GM12878 (cell line): Measurements from ENCODE around the gene OR5C1. TPM values are rescaled to one million over a fixed set of nuclear protein-coding genes. Genes with fewer than 3 reads are reported as not detected.

ENCODE experiments used
- ATAC-seq: fragments of 200-7000 bp; cut with Tn5 transposase; 3 replicates; pipeline ENCODE4 v1.9.1; 2020; ENCODE audit warnings: mild to moderate bottlenecking, moderate library complexity
- BruUV-seq: library from RNA; stranded (reverse); fragments of 400-500 nt; replicated peaks from 2 replicates; lab custom pipeline; 2021; lab: Mats Ljungman, UMichigan
- CTCF ChIA-PET: fragments of 300-600 bp; sonication (Branson Sonifier 250); formaldehyde crosslinking; extraction: SDS; loops from one replicate; lab custom pipeline; 2021; ENCODE audit warnings: inconsistent platforms; lab: Yijun Ruan, JAX
- POLR2A ChIA-PET: fragments of 350-600 bp; formaldehyde crosslinking; extraction: SDS; loops from one replicate; lab custom pipeline; 2021; ENCODE audit warnings: inconsistent platforms; lab: Charles Lee
- RAD21 ChIA-PET: fragments of 300-600 bp; sonication (Branson Sonifier 250); formaldehyde crosslinking; loops from one replicate; lab custom pipeline; 2023; ENCODE audit warnings: antibody characterized with exemption; ENCODE audit not compliant: unreplicated experiment; lab: Charles Lee
- SMC1A ChIA-PET: fragments of 300-600 bp; sonication (Branson Sonifier 250); formaldehyde crosslinking; loops from one replicate; lab custom pipeline; 2023; ENCODE audit not compliant: unreplicated experiment, uncharacterized antibody; lab: Charles Lee
- DNase-seq: peaks from one replicate; pipeline ENCODE4 v3.0.0-alpha.2; 2011; ENCODE audit warnings: low read depth, low spot score
- FAIRE-seq: peaks from 3 replicates; lab custom pipeline; 2011; peaks lifted over from hg19 to GRCh38; lab: Jason Lieb, UNC
- H2AFZ ChIP-seq: 2 replicates; pipeline ENCODE4 v1.6.0; 2011; ENCODE audit warnings: low read depth, low read length, control low read depth; ENCODE audit not compliant: control insufficient read depth
- H3K27ac ChIP-seq: 2 replicates; pipeline ENCODE4 v1.5.1; 2011; ENCODE audit warnings: control low read depth; ENCODE audit not compliant: control insufficient read depth, insufficient read depth
- H3K27me3 ChIP-seq, 2 experiments: replicated peaks in 1 of 2; 2 replicates each; pipeline versions ENCODE4 v1.6.0 to v1.6.1; 2011; ENCODE audit warnings: low read length in 1 of 2; ENCODE audit not compliant: control insufficient read depth in 2 of 2, insufficient read depth in 2 of 2
- H3K36me3 ChIP-seq, 2 experiments: 2 replicates each; pipeline ENCODE4 v1.5.1; 2011; ENCODE audit warnings: low read length in 1 of 2; ENCODE audit not compliant: control insufficient read depth in 2 of 2, insufficient read depth in 2 of 2
- H3K4me1 ChIP-seq: 2 replicates; pipeline ENCODE4 v1.6.1; 2011; ENCODE audit warnings: mild to moderate bottlenecking, low read length, moderate library complexity, mixed read lengths; ENCODE audit not compliant: control insufficient read depth, insufficient read depth
- H3K4me2 ChIP-seq: 2 replicates; pipeline ENCODE4 v1.6.0; 2011; ENCODE audit warnings: control low read depth; ENCODE audit not compliant: control insufficient read depth, insufficient read depth
- H3K4me3 ChIP-seq: fragments of 200-600 bp; sonication (generic); 2 replicates; pipeline ENCODE4 v1.5.1; 2016
- H3K79me2 ChIP-seq: 2 replicates; pipeline ENCODE4 v1.6.0; 2011; ENCODE audit warnings: low read length; ENCODE audit not compliant: control insufficient read depth, insufficient read depth
- H3K9ac ChIP-seq: 2 replicates; pipeline ENCODE4 v1.8.0; 2011; ENCODE audit warnings: low read length, control low read depth, mixed read lengths; ENCODE audit not compliant: control insufficient read depth, insufficient read depth
- H3K9me3 ChIP-seq: replicated peaks from 3 replicates; pipeline ENCODE4 v1.5.1; 2011; ENCODE audit warnings: mild to moderate bottlenecking, low read length; ENCODE audit not compliant: control insufficient read depth, insufficient read depth
- H4K20me1 ChIP-seq: 2 replicates; pipeline ENCODE4 v1.6.0; 2011; ENCODE audit not compliant: control insufficient read depth, insufficient read depth
- PAX5 ChIP-seq: IDR thresholded peaks from 2 replicates; pipeline ENCODE4 v1.6.1; 2011; ENCODE audit warnings: low read depth, low read length, borderline replicate concordance
- RUNX3 ChIP-seq: IDR thresholded peaks from 2 replicates; pipeline ENCODE4 v1.6.1; 2012; ENCODE audit warnings: low read length, inconsistent platforms
- ZNF622 ChIP-seq: fragments of 450-650 bp; IDR thresholded peaks from 2 replicates; pipeline ENCODE4 v1.6.1; 2017; ENCODE audit warnings: mild to moderate bottlenecking, inconsistent platforms
- WGBS: methylation state at CpG from one replicate; pipeline ENCODE4 v1.1.6; 2016; ENCODE audit warnings: low lambda C conversion rate; ENCODE audit not compliant: insufficient replicate concordance, insufficient coverage; ENCODE audit errors: missing lambda C conversion rate; 5-methylcytosine and 5-hydroxymethylcytosine counted together
- in situ Hi-C: fragments of 300-500 bp; cut with MboI; formaldehyde crosslinking; loops from 9 replicates; pipeline ENCODE4 v1.14.3; 2018; ENCODE audit warnings: mixed read lengths
- intact Hi-C: fragments of 100-400 bp; cut with micrococcal nuclease; formaldehyde crosslinking; loops from one replicate; pipeline ENCODE4 v1.14.2; 2022; ENCODE audit not compliant: unreplicated experiment
- polyA plus RNA-seq, 11 experiments: library from polyadenylated mRNA; depleted of rRNA in 4 of 11; unstranded in 6 of 11; stranded (reverse) in 5 of 11; fragments of >200 nt; fragmentation: Nextera tagmentation in 4 of 11; fragmentation: Illumina TruSeq in 1 of 11; extraction: Ambion mirVana in 4 of 11; extraction: Trizol in 1 of 11; gene quantifications; 1 replicate in 1 of 11; 2 replicates in 10 of 11; pipeline versions ENCODE4 v1.2.1 to v1.2.3, GENCODE V29; 2011 to 2016; ENCODE audit warnings: inconsistent platforms in 2 of 11, missing spikeins in 2 of 11, low read depth in 1 of 11
- total RNA-seq, 4 experiments: library from RNA; depleted of rRNA in 3 of 4; stranded (reverse); fragments of >200 nt in 3 of 4; fragmentation: Illumina TruSeq in 1 of 4; extraction: Trizol in 1 of 4; gene quantifications; 2 replicates each; pipeline versions ENCODE4 v1.2.1 to v1.2.3, GENCODE V29; 2013 to 2021
- TF ChIP-seq, protein P1 (sequence below): IDR thresholded peaks from 2 replicates; pipeline ENCODE4 v1.6.1; 2012; ENCODE audit warnings: low read length, inconsistent platforms
- TF ChIP-seq, protein P2 (sequence below): fragments of 450-650 bp; IDR thresholded peaks from 2 replicates; pipeline ENCODE4 v1.6.1; 2017; ENCODE audit warnings: mild to moderate bottlenecking, moderate library complexity

OR5C1 gene
- total and polyA plus RNA-seq, 10 of the 15 experiments (the other 5 are each of a cell fraction or from before 2014, with no cell fraction given) = not detected

DNA sequence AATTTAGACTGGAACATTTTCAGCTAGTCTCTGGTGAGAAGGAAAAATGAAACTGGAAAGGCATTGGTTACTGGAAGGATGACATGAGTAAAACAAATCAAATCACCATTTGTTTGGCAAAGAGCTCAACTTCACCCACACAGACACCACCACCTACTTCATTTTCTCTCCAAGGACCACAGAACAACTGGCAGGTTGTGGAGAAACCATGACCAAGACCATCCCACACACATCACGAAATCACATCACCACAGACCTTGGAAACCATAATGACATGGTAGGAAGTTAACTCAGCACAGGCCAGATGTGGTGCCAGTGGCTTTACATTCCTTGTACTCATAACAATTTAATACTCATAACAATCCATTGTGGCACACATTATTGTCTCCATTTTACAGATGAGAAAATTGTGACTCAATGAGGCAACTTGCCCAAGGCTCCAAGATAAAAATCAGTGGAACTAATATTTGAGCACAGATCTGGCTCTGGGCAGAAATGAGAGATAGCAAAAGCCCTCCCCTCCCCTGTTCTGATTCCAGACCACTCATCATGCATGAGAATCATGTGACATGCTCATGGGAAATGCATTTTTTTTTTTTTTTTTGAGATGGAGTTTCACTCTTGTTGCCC, 18.7 kb downstream of the OR5C1 start:
- Histone ChIP-seq H3K36me3 (no peaks in the 10 kb centered on the region), H3K27me3 (no peaks in the 10 kb centered on the region), H3K4me3 (no peak overlapping the region), H3K9ac (no peak overlapping the region), H3K4me1 (no peaks in the 10 kb centered on the region), H3K4me2 (no peak overlapping the region), H2AFZ (no peak overlapping the region), H4K20me1 (no peaks in the 10 kb centered on the region), H3K9me3 (no peaks in the 10 kb centered on the region), H3K79me2 (no peaks in the 10 kb centered on the region), H3K27ac (no peak overlapping the region)
- in situ Hi-C loops (no loop called here), intact Hi-C loops (no loop called here)
- RAD21 ChIA-PET = interaction anchor here (0.9 to 1.5 kb wide), 3 partner anchors 184 to 309 kb away, joined by 3 read pairs; no protein-coding TSS in a partner anchor
- POLR2A ChIA-PET = no interaction called here
- TF ChIP-seq, protein P1, sequence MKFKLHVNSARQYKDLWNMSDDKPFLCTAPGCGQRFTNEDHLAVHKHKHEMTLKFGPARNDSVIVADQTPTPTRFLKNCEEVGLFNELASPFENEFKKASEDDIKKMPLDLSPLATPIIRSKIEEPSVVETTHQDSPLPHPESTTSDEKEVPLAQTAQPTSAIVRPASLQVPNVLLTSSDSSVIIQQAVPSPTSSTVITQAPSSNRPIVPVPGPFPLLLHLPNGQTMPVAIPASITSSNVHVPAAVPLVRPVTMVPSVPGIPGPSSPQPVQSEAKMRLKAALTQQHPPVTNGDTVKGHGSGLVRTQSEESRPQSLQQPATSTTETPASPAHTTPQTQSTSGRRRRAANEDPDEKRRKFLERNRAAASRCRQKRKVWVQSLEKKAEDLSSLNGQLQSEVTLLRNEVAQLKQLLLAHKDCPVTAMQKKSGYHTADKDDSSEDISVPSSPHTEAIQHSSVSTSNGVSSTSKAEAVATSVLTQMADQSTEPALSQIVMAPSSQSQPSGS = no peak
- TF ChIP-seq RUNX3 = 0 out of 2 replicates have a peak, but pooled peaks have one; percentile 18
- 0% methylated on average over 1 of the region's 1 CpG for WGBS
- BruUV-seq = no TSS peak
- FAIRE-seq (no peak), ATAC-seq (peak; percentile 23; the same call in 2 of the 3 replicates), DNase-seq (no peak)
- SMC1A ChIA-PET = interaction anchor here (0.7 to 6.3 kb wide), 2 partner anchors 344 to 410 kb away, joined by 3 to 63 read pairs; no protein-coding TSS in a partner anchor
- CTCF ChIA-PET = interaction anchor here (0.7 to 5.4 kb wide), 8 partner anchors 17 to 709 kb away, joined by 3 to 81 read pairs (median 4); no protein-coding TSS in a partner anchor

DNA sequence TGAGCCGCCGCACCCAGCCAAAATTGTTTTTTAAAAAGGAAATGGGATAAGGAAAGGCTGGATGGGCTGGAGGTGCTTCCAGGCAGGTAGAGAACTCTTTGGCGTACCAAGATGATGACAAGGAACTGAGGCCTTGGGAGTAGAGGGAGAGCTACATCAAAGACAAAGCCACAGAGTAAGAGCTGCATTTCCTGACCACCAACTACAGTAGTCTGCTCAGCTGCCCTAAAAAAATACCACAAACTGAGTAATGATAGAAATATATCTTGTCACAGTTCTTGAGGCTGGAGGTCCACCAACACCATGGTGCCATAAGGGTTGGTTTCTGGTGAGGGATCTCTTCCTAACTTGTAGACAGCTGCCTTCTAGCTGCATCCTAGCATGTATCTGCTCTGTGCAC, 19.4 kb downstream of the OR5C1 start:
- H2AFZ ChIP-seq = no peak overlapping the region
- H3K9ac ChIP-seq = no peak overlapping the region
- 77% methylated on average over 3 of the region's 3 CpGs for WGBS
- no peak overlapping the region for H3K4me2 ChIP-seq
- TF ChIP-seq, protein P2, sequence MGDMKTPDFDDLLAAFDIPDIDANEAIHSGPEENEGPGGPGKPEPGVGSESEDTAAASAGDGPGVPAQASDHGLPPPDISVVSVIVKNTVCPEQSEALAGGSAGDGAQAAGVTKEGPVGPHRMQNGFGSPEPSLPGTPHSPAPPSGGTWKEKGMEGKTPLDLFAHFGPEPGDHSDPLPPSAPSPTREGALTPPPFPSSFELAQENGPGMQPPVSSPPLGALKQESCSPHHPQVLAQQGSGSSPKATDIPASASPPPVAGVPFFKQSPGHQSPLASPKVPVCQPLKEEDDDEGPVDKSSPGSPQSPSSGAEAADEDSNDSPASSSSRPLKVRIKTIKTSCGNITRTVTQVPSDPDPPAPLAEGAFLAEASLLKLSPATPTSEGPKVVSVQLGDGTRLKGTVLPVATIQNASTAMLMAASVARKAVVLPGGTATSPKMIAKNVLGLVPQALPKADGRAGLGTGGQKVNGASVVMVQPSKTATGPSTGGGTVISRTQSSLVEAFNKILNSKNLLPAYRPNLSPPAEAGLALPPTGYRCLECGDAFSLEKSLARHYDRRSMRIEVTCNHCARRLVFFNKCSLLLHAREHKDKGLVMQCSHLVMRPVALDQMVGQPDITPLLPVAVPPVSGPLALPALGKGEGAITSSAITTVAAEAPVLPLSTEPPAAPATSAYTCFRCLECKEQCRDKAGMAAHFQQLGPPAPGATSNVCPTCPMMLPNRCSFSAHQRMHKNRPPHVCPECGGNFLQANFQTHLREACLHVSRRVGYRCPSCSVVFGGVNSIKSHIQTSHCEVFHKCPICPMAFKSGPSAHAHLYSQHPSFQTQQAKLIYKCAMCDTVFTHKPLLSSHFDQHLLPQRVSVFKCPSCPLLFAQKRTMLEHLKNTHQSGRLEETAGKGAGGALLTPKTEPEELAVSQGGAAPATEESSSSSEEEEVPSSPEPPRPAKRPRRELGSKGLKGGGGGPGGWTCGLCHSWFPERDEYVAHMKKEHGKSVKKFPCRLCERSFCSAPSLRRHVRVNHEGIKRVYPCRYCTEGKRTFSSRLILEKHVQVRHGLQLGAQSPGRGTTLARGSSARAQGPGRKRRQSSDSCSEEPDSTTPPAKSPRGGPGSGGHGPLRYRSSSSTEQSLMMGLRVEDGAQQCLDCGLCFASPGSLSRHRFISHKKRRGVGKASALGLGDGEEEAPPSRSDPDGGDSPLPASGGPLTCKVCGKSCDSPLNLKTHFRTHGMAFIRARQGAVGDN = no peak
- TF ChIP-seq ZNF622 (no peak), PAX5 (no peak)
- H3K36me3 ChIP-seq = no peaks in the 10 kb centered on the region
- ChIA-PET POLR2A (interaction anchor here (0.7 kb wide), 1 partner anchor 253 kb away, joined by 3 read pairs; no protein-coding TSS in a partner anchor), CTCF (interaction anchor here (1.0 to 5.4 kb wide), 8 partner anchors 19 to 709 kb away, joined by 3 to 81 read pairs (median 6); no protein-coding TSS in a partner anchor), RAD21 (interaction anchor here (0.8 to 1.5 kb wide), 5 partner anchors 12 to 344 kb away, joined by 3 to 5 read pairs (median 3); no protein-coding TSS in a partner anchor), SMC1A (interaction anchor here (0.8 to 6.3 kb wide), 7 partner anchors 13 to 709 kb away, joined by 3 to 63 read pairs (median 5); no protein-coding TSS in a partner anchor)
- H3K9me3 ChIP-seq = no peaks in the 10 kb centered on the region
- DNase-seq (no peak), ATAC-seq (no peak), FAIRE-seq (no peak)
- H4K20me1 ChIP-seq = no peaks in the 10 kb centered on the region
- no peaks in the 10 kb centered on the region for H3K79me2 ChIP-seq
- intact Hi-C loops = no loop called here
- H3K4me3 ChIP-seq = no peak overlapping the region
- BruUV-seq = no TSS peak
- no peaks in the 10 kb centered on the region for H3K4me1 ChIP-seq
- no peaks in the 10 kb centered on the region for H3K27me3 ChIP-seq
- in situ Hi-C loops = no loop called here
- no peak overlapping the region for H3K27ac ChIP-seq
